ENCODE measurements around the gene TSPEAR.
"Not testable (repeated sequence)": the region's sequence is repeated elsewhere in the genome, so short reads cannot be mapped to it uniquely, and the experiment has no call there.

Gene TSPEAR

GRCh38 chr21:44627181-44627822 lies 84.1 kb downstream of the TSPEAR start:
- not testable (repeated sequence) for DNase-seq (ENCODE audit: low read depth)

GRCh38 chr21:44626673-44627143 lies 84.7 kb downstream of the TSPEAR start, which contains the start of gene KRTAP10-9:
KRTAP10-9 (plus strand) TSS chr21:44627093; CDS start chr21:44627172, 79 bp downstream.
- no peak for DNase-seq (ENCODE audit: low read depth)

DNA sequence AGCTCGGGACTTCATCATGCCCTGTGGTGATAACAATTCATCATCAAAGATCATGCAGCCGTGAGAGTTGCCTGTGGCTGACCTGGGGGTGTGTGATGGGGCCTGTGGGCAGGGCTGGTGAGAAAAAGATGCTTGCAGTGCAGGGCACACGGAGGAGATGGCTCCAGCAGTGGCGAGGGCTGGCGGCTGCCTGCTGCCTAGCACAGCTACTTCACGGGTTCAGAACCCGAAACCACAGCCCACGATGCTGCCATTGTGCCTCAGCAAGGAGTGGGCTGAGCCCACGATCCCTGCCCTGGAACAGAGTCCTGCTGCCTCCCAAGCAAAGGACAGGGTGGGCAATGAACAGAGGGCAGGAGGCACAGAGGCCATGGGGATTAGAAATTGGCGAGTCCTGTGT lies 85.1 kb downstream of the TSPEAR start:
- no peak for DNase-seq (ENCODE audit: low read depth)

DNA sequence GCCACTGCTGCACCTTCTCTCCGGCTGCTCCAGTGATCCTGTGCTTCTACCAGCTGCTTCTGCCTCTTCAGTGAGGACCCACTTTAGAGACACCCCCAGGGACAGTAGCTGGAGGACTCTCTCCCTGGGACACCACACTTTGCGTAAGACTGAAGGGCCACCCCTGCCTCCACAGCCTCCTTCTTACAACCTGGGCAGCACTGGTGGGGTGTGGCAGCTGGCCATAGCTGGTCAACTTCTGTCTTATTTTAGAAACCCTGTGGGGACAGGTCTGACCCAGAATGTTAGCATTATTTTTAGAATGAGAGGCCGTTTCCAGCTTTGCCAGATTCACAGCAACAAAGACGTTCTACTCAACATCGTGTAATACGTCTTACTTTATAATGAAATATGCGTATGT lies 85.6 kb downstream of the TSPEAR start:
- no peak for DNase-seq (ENCODE audit: low read depth)

- no peak for DNase-seq (ENCODE audit: low read depth)
These were observed 87.8 kb downstream of the TSPEAR start for GRCh38 chr21:44623575-44623974.

DNA sequence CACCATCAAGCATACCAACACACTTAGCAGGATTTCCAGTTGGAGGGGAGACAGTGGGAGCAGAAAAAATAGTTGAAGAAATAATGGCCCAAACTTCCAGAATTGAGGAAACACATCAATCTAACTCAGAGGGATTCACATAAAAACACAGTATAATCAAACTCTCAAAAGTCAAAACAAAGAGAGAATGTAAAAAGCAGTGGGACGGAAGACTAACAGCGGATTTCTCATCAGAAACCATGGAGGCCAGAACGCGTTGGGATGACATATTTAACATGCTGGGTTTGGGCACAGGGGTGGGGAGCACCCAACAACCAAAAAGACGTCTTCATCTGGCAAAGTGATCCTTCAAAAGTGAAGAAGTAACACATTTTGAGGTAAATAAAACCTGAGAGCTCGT lies 91.5 kb downstream of the TSPEAR start:
- no peak for DNase-seq (ENCODE audit: low read depth)

- DNase-seq (ENCODE audit: low read depth): no peak
These were observed 92.5 kb downstream of the TSPEAR start for GRCh38 chr21:44618909-44619308.

GRCh38 chr21:44618504-44618903 lies 92.9 kb downstream of the TSPEAR start:
- peak; percentile 14 for DNase-seq (ENCODE audit: low read depth)

GRCh38 chr21:44617071-44617501 lies 94.3 kb downstream of the TSPEAR start:
- DNase-seq (ENCODE audit: low read depth): no peak

GRCh38 chr21:44616591-44616926 lies 94.8 kb downstream of the TSPEAR start:
- DNase-seq (ENCODE audit: low read depth): no peak

- DNase-seq (ENCODE audit: low read depth): no peak
These were observed 95.3 kb downstream of the TSPEAR start for GRCh38 chr21:44615911-44616590.

DNA sequence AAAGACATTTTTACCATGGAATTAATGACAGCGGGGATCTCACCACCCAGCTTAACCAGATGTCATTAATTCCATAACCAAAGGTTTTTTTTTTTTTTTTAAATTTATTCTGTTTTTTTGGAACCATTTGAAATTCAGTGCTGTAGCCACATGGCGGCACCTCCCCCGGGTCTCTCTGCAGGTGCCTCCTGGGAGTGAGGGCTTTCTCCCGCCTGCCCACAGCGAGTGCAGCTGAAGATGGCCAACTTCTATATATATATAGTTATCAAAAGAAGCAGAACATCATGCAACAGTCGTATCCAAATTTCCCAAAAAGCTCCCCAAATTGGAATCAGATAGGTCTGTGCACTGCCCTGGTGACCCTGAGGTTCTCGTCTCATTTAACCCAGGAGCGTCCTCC lies 95.9 kb downstream of the TSPEAR start:
- DNase-seq (ENCODE audit: low read depth): no peak

- DNase-seq (ENCODE audit: low read depth): no peak
These were observed 96.4 kb downstream of the TSPEAR start for GRCh38 chr21:44614961-44615391.

DNA sequence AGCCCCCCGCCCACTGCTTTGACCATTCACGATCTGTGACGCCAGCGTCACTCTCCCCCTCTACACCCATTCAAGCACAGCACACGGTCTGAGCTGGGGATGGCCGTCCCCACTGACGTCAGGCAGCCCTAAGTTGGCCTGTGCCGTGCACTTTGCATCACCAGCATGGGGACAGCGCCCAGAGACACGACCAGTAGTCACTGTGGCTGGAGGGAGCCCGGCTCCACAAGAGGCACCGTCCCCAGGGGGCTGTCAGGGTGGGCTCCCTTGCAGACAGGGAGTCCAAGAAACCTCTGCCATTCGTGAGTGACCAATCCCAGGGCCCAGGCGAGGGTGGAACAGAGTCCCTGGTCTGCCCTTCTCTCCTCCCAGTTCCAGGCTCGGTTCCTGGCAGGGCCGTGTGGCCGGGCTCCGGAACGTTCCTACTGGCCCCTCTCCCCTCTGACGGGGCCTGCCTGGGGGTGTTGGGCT lies 97.2 kb downstream of the TSPEAR start:
- DNase-seq (ENCODE audit: low read depth): no peak

- DNase-seq (ENCODE audit: low read depth): no peak
These were observed 97.8 kb downstream of the TSPEAR start for GRCh38 chr21:44613386-44614155.

- no peak for DNase-seq (ENCODE audit: low read depth)
These were observed 98.6 kb downstream of the TSPEAR start for GRCh38 chr21:44612669-44613229.

DNA sequence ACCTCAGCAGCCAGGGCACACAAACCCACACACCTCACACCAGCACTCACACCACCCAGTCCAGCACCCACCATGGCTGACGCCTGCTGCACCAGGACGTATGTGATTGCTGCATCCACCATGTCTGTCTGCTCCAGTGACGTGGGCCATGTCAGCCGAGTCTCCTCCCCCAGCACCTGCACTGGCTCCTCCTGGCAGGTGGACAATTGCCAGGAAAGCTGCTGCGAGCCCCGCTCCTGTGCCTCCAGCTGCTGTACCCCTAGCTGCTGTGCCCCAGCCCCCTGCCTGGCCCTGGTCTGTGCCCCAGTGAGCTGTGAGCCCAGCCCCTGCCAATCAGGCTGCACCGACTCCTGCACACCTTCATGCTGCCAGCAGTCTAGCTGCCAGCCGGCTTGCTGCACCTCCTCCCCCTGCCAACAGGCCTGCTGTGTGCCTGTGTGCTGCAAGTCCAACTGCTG lies 99.3 kb downstream of the TSPEAR start, which contains the start of gene KRTAP10-8:
TSS of gene KRTAP10-8 (plus strand) at position 51 of the 458 bp plus-strand sequence. CDS start at position 73, 22 bp downstream.
- DNase-seq (ENCODE audit: low read depth): no peak

DNA sequence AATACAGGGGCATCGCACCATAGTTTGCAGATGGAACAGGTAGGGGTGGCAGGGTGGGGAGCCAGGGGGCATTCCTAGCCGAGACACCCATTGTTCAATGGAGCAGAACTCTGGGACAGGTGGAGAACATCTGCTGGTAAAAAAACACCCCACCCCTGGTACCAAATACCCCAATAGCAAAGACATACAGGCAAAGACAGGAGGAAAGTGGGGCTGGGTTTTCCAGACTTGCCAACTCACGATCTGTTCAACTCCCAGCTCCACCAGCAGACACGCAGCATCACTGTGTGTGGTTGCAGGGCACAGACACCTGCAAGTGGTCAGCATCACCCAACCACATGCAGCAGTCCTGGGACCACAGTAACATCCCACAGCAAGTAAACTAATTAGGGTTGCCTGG lies 99.8 kb downstream of the TSPEAR start:
- DNase-seq (ENCODE audit: low read depth): no peak

DNA sequence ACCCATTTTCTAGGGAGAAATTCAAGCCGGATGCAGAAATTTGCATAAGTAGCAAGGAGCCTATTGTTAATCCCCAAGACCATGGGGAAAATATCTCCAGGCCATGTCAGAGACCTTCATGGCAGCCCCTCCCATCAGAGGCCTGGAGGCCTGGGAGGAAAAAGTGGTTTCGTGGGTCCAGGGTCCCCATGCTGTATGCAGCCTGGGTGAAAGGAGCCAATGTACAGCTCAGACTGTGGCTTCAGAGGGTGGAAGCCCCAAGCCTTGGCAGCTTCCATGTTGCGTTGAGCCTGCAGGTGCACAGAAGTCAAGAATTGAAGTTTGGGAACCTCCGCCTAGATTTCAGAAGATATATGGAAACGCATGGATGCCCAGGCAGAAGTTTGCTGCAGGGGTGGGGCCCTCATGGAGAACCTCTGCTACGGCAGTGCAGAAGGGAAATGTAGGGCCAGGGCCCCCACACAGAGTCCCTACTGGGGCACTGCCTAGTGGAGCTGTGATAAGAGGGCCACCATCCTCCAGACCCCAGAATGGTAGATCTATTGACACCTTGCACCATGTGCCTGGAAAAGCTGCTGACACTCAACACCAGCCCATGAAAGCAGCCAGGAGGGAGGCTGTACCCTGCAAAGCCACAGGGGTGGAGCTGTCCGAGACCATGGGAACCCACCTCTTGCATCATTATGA lies 101.1 kb downstream of the TSPEAR start:
- DNase-seq (ENCODE audit: low read depth): not testable (repeated sequence)

- no peak for DNase-seq (ENCODE audit: low read depth)
These were observed 102.2 kb downstream of the TSPEAR start for GRCh38 chr21:44609193-44609592.

- DNase-seq (ENCODE audit: low read depth): no peak
These were observed 104.9 kb downstream of the TSPEAR start for GRCh38 chr21:44606495-44606894.

- no peak for DNase-seq (ENCODE audit: low read depth)
These were observed 107.5 kb downstream of the TSPEAR start for GRCh38 chr21:44603911-44604310.
